Transverse colon (tissue), 4 donors: Measurements from ENCODE around the gene SRGAP2B. TPM values are rescaled to one million over a fixed set of nuclear protein-coding genes. Genes with fewer than 3 reads are reported as not detected.
"Not testable (repeated sequence)": the region's sequence is repeated elsewhere in the genome, so short reads cannot be mapped to it uniquely, and the experiment has no call there.

Experiments used
- DNase-seq: peaks from one replicate; pipeline ENCODE4 v3.0.0-alpha.2; 2019
- H3K27ac ChIP-seq, 4 donors: fragments of 200-600 bp; sonication (generic); 2 replicates each; pipeline ENCODE4 v1.5.1; 2016 to 2018; ENCODE audit warnings: inconsistent platforms in 4 of 4
- H3K27me3 ChIP-seq: fragments of 200-600 bp; sonication (generic); 2 replicates; pipeline ENCODE4 v1.5.1; 2017; ENCODE audit warnings: inconsistent platforms
- H3K36me3 ChIP-seq, 4 donors: fragments of 200-600 bp; sonication (generic); 2 replicates each; pipeline ENCODE4 v1.5.1; 2017 to 2019; ENCODE audit warnings: inconsistent platforms in 4 of 4
- H3K4me1 ChIP-seq, 4 donors: fragments of 200-600 bp; sonication (generic); 2 replicates each; pipeline ENCODE4 v1.5.1; 2017 to 2020; ENCODE audit warnings: inconsistent platforms in 4 of 4
- H3K4me3 ChIP-seq, 4 donors: fragments of 200-600 bp; sonication (generic); 1 replicate in 1 of 4; 2 replicates in 3 of 4; pipeline versions ENCODE4 v1.5.1 to v1.6.1; 2017 to 2019; ENCODE audit warnings: inconsistent platforms in 4 of 4
- H3K9me3 ChIP-seq, 2 donors: fragments of 200-600 bp; sonication (generic); 2 replicates each; pipeline ENCODE4 v1.5.1; 2017 to 2019; ENCODE audit warnings: inconsistent platforms in 2 of 2
- WGBS, 2 donors: methylation state at CpG; one replicate each; pipeline ENCODE4 v1.1.5; 2018; ENCODE audit warnings: low coverage in 1 of 2; 5-methylcytosine and 5-hydroxymethylcytosine counted together
- in situ Hi-C, 4 donors: fragments of 200-750 bp; cut with MboI; loops; one replicate each; pipeline versions ENCODE4 v1.15.0 to v1.15.1; 2017; ENCODE audit warnings: low sequenced_read_pairs in 3 of 4, low pct_ligation_motif_present in 1 of 4, low pct_unique_long_range_greater_than_20kb in 1 of 4
- intact Hi-C: fragments of 100-400 bp; cut with DNase I; formaldehyde crosslinking; loops from one replicate; pipeline ENCODE4 v1.15.1; 2023; ENCODE audit warnings: low total_unique reads
- total RNA-seq, 4 donors: library from RNA; depleted of rRNA; stranded (reverse); fragments of >200 nt; gene quantifications; one replicate each; pipeline ENCODE4 v1.1.0, GENCODE V29; 2016

Gene SRGAP2B
- total RNA-seq, 4 donors from 2014 or later, result 0.75 to 10.6 (median 6.4) TPM

GRCh38 chr1:145119842-145120241 is 24.7 kb upstream of the SRGAP2B start:
- H3K27me3 ChIP-seq, H3K9me3 ChIP-seq, H3K4me3 ChIP-seq, H3K4me1 ChIP-seq, H3K36me3 ChIP-seq, in situ Hi-C loops, DNase-seq, intact Hi-C loops, H3K27ac ChIP-seq: not testable (repeated sequence)
- no CpG with 5 or more reads among the region's 3 CpGs for WGBS, 2 donors

GRCh38 chr1:145115587-145116493 is 20.7 kb upstream of the SRGAP2B start:
- H3K4me3 ChIP-seq, H3K9me3 ChIP-seq, H3K4me1 ChIP-seq, H3K36me3 ChIP-seq, DNase-seq, H3K27me3 ChIP-seq, in situ Hi-C loops, intact Hi-C loops, H3K27ac ChIP-seq: not testable (repeated sequence)
- WGBS, 2 donors, result no CpG with 5 or more reads among the region's 6 CpGs

GRCh38 chr1:145114560-145115057 is 19.5 kb upstream of the SRGAP2B start:
- no CpG with 5 or more reads among the region's 1 CpG for WGBS, 2 donors
- H3K4me1 ChIP-seq, H3K27me3 ChIP-seq, H3K27ac ChIP-seq, intact Hi-C loops, in situ Hi-C loops, H3K36me3 ChIP-seq, DNase-seq, H3K9me3 ChIP-seq, H3K4me3 ChIP-seq: not testable (repeated sequence)

GRCh38 chr1:145112703-145113102 is 17.6 kb upstream of the SRGAP2B start:
- H3K27ac ChIP-seq, H3K4me1 ChIP-seq, intact Hi-C loops, H3K4me3 ChIP-seq, DNase-seq, H3K36me3 ChIP-seq, in situ Hi-C loops, H3K27me3 ChIP-seq, H3K9me3 ChIP-seq: not testable (repeated sequence)
- no CpG with 5 or more reads among the region's 3 CpGs for WGBS, 2 donors

- H3K4me3 ChIP-seq, intact Hi-C loops, H3K27me3 ChIP-seq, in situ Hi-C loops, DNase-seq, H3K9me3 ChIP-seq, H3K27ac ChIP-seq, H3K36me3 ChIP-seq, H3K4me1 ChIP-seq: not testable (repeated sequence)
- WGBS, 2 donors, result no CpG with 5 or more reads among the region's 3 CpGs
Observed at GRCh38 chr1:145111674-145112073, 16.5 kb upstream of the SRGAP2B start.

GRCh38 chr1:145103294-145103693 is 8.2 kb upstream of the SRGAP2B start:
- intact Hi-C loops, H3K27me3 ChIP-seq, H3K9me3 ChIP-seq, H3K4me3 ChIP-seq, DNase-seq, H3K27ac ChIP-seq, H3K36me3 ChIP-seq, in situ Hi-C loops, H3K4me1 ChIP-seq: not testable (repeated sequence)
- WGBS, 2 donors, result no CpG with 5 or more reads among the region's 2 CpGs

- DNase-seq, in situ Hi-C loops, H3K9me3 ChIP-seq, H3K4me1 ChIP-seq, intact Hi-C loops, H3K27ac ChIP-seq, H3K4me3 ChIP-seq, H3K27me3 ChIP-seq, H3K36me3 ChIP-seq: not testable (repeated sequence)
- no CpG with 5 or more reads among the region's 1 CpG for WGBS, 2 donors
Observed at GRCh38 chr1:145101725-145102124, 6.6 kb upstream of the SRGAP2B start.

GRCh38 chr1:145094655-145095211 is 395 bp downstream of the SRGAP2B start:
- H3K27ac ChIP-seq, result peak overlapping the region in 3 of 4 donors; percentile 74 to 80 (median 76)
- intact Hi-C loops, result not testable (repeated sequence)
- WGBS, 2 donors, result no CpG with 5 or more reads among the region's 46 CpGs

GRCh38 chr1:145093517-145094149 is 1.5 kb downstream of the SRGAP2B start:
- H3K9me3 ChIP-seq, H3K27me3 ChIP-seq, in situ Hi-C loops, H3K36me3 ChIP-seq, intact Hi-C loops, H3K4me1 ChIP-seq: not testable (repeated sequence)
- WGBS, 2 donors, result 0% methylated on average over 3 of the region's 47 CpGs; no CpG with 5 or more reads in 1 of the 2 donors
- DNase-seq, result peak; percentile 64
- peak overlapping the region in 3 of 4 donors; percentile 56 to 70 (median 58) for H3K27ac ChIP-seq
- peak overlapping the region in 3 of 4 donors; percentile 34 to 41 (median 37) for H3K4me3 ChIP-seq

More at GRCh38 chr1:145094655-145095211, 395 bp downstream of the SRGAP2B start:
- H3K9me3 ChIP-seq, H3K4me1 ChIP-seq, H3K27me3 ChIP-seq, H3K36me3 ChIP-seq, in situ Hi-C loops: not testable (repeated sequence)
- DNase-seq, result peak; percentile 12
- peak overlapping the region in 3 of 4 donors; percentile 26 to 36 (median 33) for H3K4me3 ChIP-seq

GRCh38 chr1:145082483-145083255 is 12.5 kb downstream of the SRGAP2B start:
- DNase-seq, H3K9me3 ChIP-seq, H3K27me3 ChIP-seq, H3K27ac ChIP-seq, intact Hi-C loops, in situ Hi-C loops, H3K36me3 ChIP-seq, H3K4me3 ChIP-seq, H3K4me1 ChIP-seq: not testable (repeated sequence)
- 87% methylated on average over 4 of the region's 7 CpGs; no CpG with 5 or more reads in 1 of the 2 donors for WGBS, 2 donors
